IMR-90 (cell line): ENCODE data around the gene AGBL5. TPM values are rescaled to one million over a fixed set of nuclear protein-coding genes. Genes with fewer than 3 reads are reported as not detected.

Experiments used
- ATAC-seq: fragments of 200-7000 bp; cut with Tn5 transposase; 2 replicates; pipeline ENCODE4 v1.9.1; 2020; ENCODE audit warnings: low read depth, mild to moderate bottlenecking, moderate library complexity
- BruUV-seq: library from RNA; stranded (reverse); fragments of 400-500 nt; replicated peaks from 2 replicates; lab custom pipeline; 2021; lab: Mats Ljungman, UMichigan
- CTCF ChIA-PET: fragments of 300-600 bp; formaldehyde crosslinking; extraction: SDS; loops from one replicate; lab custom pipeline; 2021; ENCODE audit warnings: antibody characterized with exemption; lab: Yijun Ruan, JAX
- POLR2A ChIA-PET: fragments of 300-600 bp; sonication (Branson Sonifier 250); formaldehyde crosslinking; loops from one replicate; lab custom pipeline; 2022; ENCODE audit warnings: antibody characterized with exemption; ENCODE audit not compliant: unreplicated experiment; lab: Charles Lee
- DNase-seq: peaks from one replicate; pipeline ENCODE4 v3.0.0; 2013
- H2AFZ ChIP-seq: replicated peaks from 2 replicates; pipeline ENCODE3; 2013; ENCODE audit warnings: low read length, mild to moderate bottlenecking; ENCODE audit not compliant: poor library complexity
- H2AK5ac ChIP-seq: 2 replicates; pipeline ENCODE4 v1.6.1; 2013; ENCODE audit warnings: low read depth, low read length, inconsistent platforms
- H2AK9ac ChIP-seq: replicated peaks from 2 replicates; pipeline ENCODE3; 2013; ENCODE audit warnings: mild to moderate bottlenecking, low read depth, low read length, moderate library complexity; ENCODE audit not compliant: poor library complexity
- H2BK120ac ChIP-seq: 2 replicates; pipeline ENCODE4 v1.6.1; 2013; ENCODE audit warnings: low read depth, low read length, inconsistent platforms
- H2BK15ac ChIP-seq: 3 replicates; pipeline ENCODE4 v1.6.1; 2013; ENCODE audit warnings: low read depth, low read length, inconsistent platforms
- H2BK20ac ChIP-seq: 2 replicates; pipeline ENCODE4 v1.6.1; 2013; ENCODE audit warnings: low read depth, mild to moderate bottlenecking, inconsistent platforms, low read length, moderate library complexity
- H2BK5ac ChIP-seq: 2 replicates; pipeline ENCODE4 v1.6.1; 2013; ENCODE audit warnings: mild to moderate bottlenecking, low read depth, low read length, inconsistent platforms; ENCODE audit not compliant: poor library complexity, severe bottlenecking
- H3K14ac ChIP-seq: replicated peaks from 2 replicates; pipeline ENCODE4 v1.6.1; 2013; ENCODE audit warnings: low read depth, low read length, inconsistent platforms
- H3K18ac ChIP-seq: 2 replicates; pipeline ENCODE4 v1.6.1; 2013; ENCODE audit warnings: low read depth, low read length, control low read depth
- H3K23ac ChIP-seq: 2 replicates; pipeline ENCODE4 v1.6.1; 2013; ENCODE audit warnings: low read depth, low read length, inconsistent platforms
- H3K27ac ChIP-seq: 2 replicates; pipeline ENCODE4 v1.5.1; 2013; ENCODE audit warnings: mild to moderate bottlenecking, control low read depth, low read length; ENCODE audit not compliant: insufficient read depth
- H3K27me3 ChIP-seq: 2 replicates; pipeline ENCODE4 v1.6.1; 2013; ENCODE audit warnings: low read length; ENCODE audit not compliant: control insufficient read depth, insufficient read depth
- H3K36me3 ChIP-seq: 2 replicates; pipeline ENCODE4 v1.6.1; 2013; ENCODE audit warnings: low read length, mixed read lengths; ENCODE audit not compliant: control insufficient read depth, insufficient read depth
- H3K4ac ChIP-seq: 2 replicates; pipeline ENCODE4 v1.6.1; 2013; ENCODE audit warnings: low read depth, low read length, inconsistent platforms
- H3K4me1 ChIP-seq: 2 replicates; pipeline ENCODE4 v1.6.1; 2013; ENCODE audit warnings: low read length, mixed read lengths; ENCODE audit not compliant: control insufficient read depth, insufficient read depth
- H3K4me2 ChIP-seq: 2 replicates; pipeline ENCODE4 v1.6.1; 2013; ENCODE audit warnings: low read depth, mild to moderate bottlenecking, control low read depth, low read length, moderate library complexity
- H3K4me3 ChIP-seq: 2 replicates; pipeline ENCODE4 v1.5.1; 2013; ENCODE audit warnings: low read depth, mild to moderate bottlenecking, control low read depth, low read length, moderate library complexity; ENCODE audit not compliant: insufficient read depth
- H3K56ac ChIP-seq: 2 replicates; pipeline ENCODE4 v1.6.1; 2013; ENCODE audit warnings: low read length, inconsistent platforms; ENCODE audit not compliant: insufficient read depth; ENCODE audit errors: extremely low read depth
- H3K79me1 ChIP-seq, 2 experiments: 2 replicates each; pipeline ENCODE4 v1.6.1; 2013; ENCODE audit warnings: low read length in 2 of 2, inconsistent platforms in 1 of 2, low read depth in 1 of 2
- H3K9ac ChIP-seq: 2 replicates; pipeline ENCODE4 v1.6.1; 2013; ENCODE audit warnings: low read depth, low read length, control low read depth
- H3K9me1 ChIP-seq: 2 replicates; pipeline ENCODE4 v1.6.1; 2013; ENCODE audit warnings: low read length, inconsistent platforms; ENCODE audit not compliant: insufficient read depth
- H3K9me3 ChIP-seq: 2 replicates; pipeline ENCODE4 v1.6.1; 2013; ENCODE audit warnings: low read length; ENCODE audit not compliant: control insufficient read depth, insufficient read depth
- H4K20me1 ChIP-seq: 2 replicates; pipeline ENCODE4 v1.6.1; 2013; ENCODE audit warnings: low read length, inconsistent platforms; ENCODE audit not compliant: insufficient read depth
- H4K5ac ChIP-seq: 2 replicates; pipeline ENCODE4 v1.6.1; 2013; ENCODE audit warnings: mild to moderate bottlenecking, low read depth, low read length, control low read depth
- H4K8ac ChIP-seq, 2 experiments: 2 replicates each; pipeline ENCODE4 v1.6.1; 2013; ENCODE audit warnings: low read depth in 2 of 2, low read length in 2 of 2, control low read depth in 1 of 2, inconsistent platforms in 1 of 2
- H4K91ac ChIP-seq: 2 replicates; pipeline ENCODE4 v1.6.1; 2013; ENCODE audit warnings: low read depth, low read length, inconsistent platforms; ENCODE audit not compliant: insufficient read depth
- BHLHE40 ChIP-seq: fragments of 150-350 bp; IDR thresholded peaks from 2 replicates; pipeline ENCODE4 v1.6.1; 2016; ENCODE audit warnings: mild to moderate bottlenecking, low read depth, low read length
- CEBPB ChIP-seq: IDR thresholded peaks from 2 replicates; pipeline ENCODE4 v1.6.1; 2012; ENCODE audit warnings: low read depth, low read length, improper control_type of control experiment
- CHD1 ChIP-seq: IDR thresholded peaks from 2 replicates; pipeline ENCODE4 v1.6.1; 2012; ENCODE audit warnings: low read depth, low read length, improper control_type of control experiment
- FOS ChIP-seq: fragments of 150-350 bp; IDR thresholded peaks from 2 replicates; pipeline ENCODE4 v1.6.1; 2016; ENCODE audit warnings: low read depth, low read length
- MAFK ChIP-seq: IDR thresholded peaks from 2 replicates; pipeline ENCODE4 v1.6.1; 2012; ENCODE audit warnings: low read depth, low read length, improper control_type of control experiment
- MAZ ChIP-seq: IDR thresholded peaks from 2 replicates; pipeline ENCODE4 v1.6.1; 2012; ENCODE audit warnings: low read depth, mild to moderate bottlenecking, low read length, improper control_type of control experiment, moderate library complexity, borderline replicate concordance
- MXI1 ChIP-seq: IDR thresholded peaks from 2 replicates; pipeline ENCODE4 v1.6.1; 2012; ENCODE audit warnings: low read depth, mild to moderate bottlenecking, low read length, moderate library complexity, borderline replicate concordance
- NFE2L2 ChIP-seq: fragments of 150-350 bp; IDR thresholded peaks from 2 replicates; pipeline ENCODE4 v1.6.1; 2016; ENCODE audit warnings: low read depth, mild to moderate bottlenecking, low read length
- POLR2A ChIP-seq: IDR thresholded peaks from 2 replicates; pipeline ENCODE4 v1.6.1; 2012; ENCODE audit warnings: mild to moderate bottlenecking, low read depth, low read length
- RAD21 ChIP-seq: IDR thresholded peaks from 2 replicates; pipeline ENCODE4 v1.6.1; 2012; ENCODE audit warnings: low read length, improper control_type of control experiment
- RCOR1 ChIP-seq: IDR thresholded peaks from 2 replicates; pipeline ENCODE4 v1.6.1; 2012; ENCODE audit warnings: mild to moderate bottlenecking, low read length, improper control_type of control experiment; ENCODE audit not compliant: insufficient replicate concordance
- RFX5 ChIP-seq: IDR thresholded peaks from 2 replicates; pipeline ENCODE4 v1.8.0; 2012; ENCODE audit warnings: low read depth, mild to moderate bottlenecking, low read length, moderate library complexity
- SMC3 ChIP-seq: fragments of 150-350 bp; IDR thresholded peaks from 2 replicates; pipeline ENCODE4 v1.6.1; 2016; ENCODE audit warnings: low read depth, mild to moderate bottlenecking, antibody characterized with exemption, low read length, moderate library complexity
- WGBS, 2 experiments: methylation state at CpG; one replicate each; pipeline versions ENCODE4 v1.1.5 to v1.1.7; 2013; ENCODE audit warnings: missing lambda C conversion rate in 2 of 2; ENCODE audit not compliant: insufficient read length in 1 of 2; ENCODE audit errors: extremely low coverage in 2 of 2; 5-methylcytosine and 5-hydroxymethylcytosine counted together
- dilution Hi-C: fragments of 300-500 bp; cut with HindIII; formaldehyde crosslinking; loops from one replicate; pipeline ENCODE4 v1.14.3; 2018; ENCODE audit warnings: low sequenced_read_pairs; ENCODE audit not compliant: unreplicated experiment
- in situ Hi-C: fragments of 300-500 bp; cut with MboI; formaldehyde crosslinking; loops from 3 replicates; pipeline ENCODE4 v1.14.3; 2019; ENCODE audit warnings: low sequenced_read_pairs, inconsistent platforms, mixed read lengths
- intact Hi-C: fragments of 100-400 bp; cut with micrococcal nuclease; formaldehyde crosslinking; loops from 2 replicates; pipeline ENCODE4 v1.10.0; 2022
- polyA plus RNA-seq, 3 experiments: library from polyadenylated mRNA; depleted of rRNA; stranded (reverse); fragments of >200 nt; gene quantifications; 2 replicates each; pipeline ENCODE4 v1.2.3, GENCODE V29; 2012; ENCODE audit warnings: low replicate concordance in 1 of 3
- total RNA-seq: library from RNA; depleted of rRNA; stranded (reverse); fragments of >200 nt; gene quantifications from 2 replicates; pipeline ENCODE4 v1.2.3, GENCODE V29; 2012
- TF ChIP-seq, protein P1 (sequence below): fragments of 150-350 bp; IDR thresholded peaks from 2 replicates; pipeline ENCODE4 v1.6.1; 2017; ENCODE audit warnings: mild to moderate bottlenecking, antibody characterized with exemption, low read length, low read depth
- TF ChIP-seq, protein P2 (sequence below): conservative IDR thresholded peaks from 2 replicates; pipeline ENCODE4 v1.5.1; 2012; ENCODE audit warnings: mild to moderate bottlenecking, low read depth, low read length, improper control_type of control experiment
- TF ChIP-seq, protein P3 (sequence below): fragments of 150-350 bp; IDR thresholded peaks from 2 replicates; pipeline ENCODE4 v1.6.1; 2016; ENCODE audit warnings: low read depth, mild to moderate bottlenecking, low read length, moderate library complexity, borderline replicate concordance

AGBL5 gene
- total and polyA plus RNA-seq, 2 of the 4 experiments (the other 2 are of a cell fraction), result 19.0 to 26.2 TPM

DNA sequence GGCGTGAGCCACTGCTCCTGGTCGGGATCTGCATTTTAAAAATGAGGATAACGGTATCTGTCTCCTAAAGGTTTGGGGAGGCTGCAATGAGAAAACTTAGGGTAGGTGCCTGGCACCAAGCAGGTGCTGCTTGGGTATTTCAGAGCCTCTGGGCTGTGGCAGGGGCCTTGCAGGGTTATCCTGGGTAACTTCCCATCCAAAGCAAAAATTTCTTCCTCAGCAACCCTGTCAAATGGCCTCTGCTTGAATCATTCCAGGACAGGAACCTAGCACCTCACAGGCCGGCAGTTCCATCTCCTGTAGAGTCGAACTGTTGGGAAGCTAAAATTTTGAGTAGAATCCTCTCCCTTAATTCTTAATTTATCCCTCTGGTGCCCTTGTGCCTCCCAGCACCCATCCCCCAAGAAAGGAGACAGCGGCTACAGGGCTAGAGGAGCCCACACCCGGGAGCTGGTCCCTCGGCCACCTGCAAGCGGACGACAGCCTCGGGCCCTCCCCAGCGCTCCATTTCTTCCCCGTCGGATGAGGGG is 66.6 kb downstream of the AGBL5 start:
- 13% methylated on average over 8 of the region's 14 CpGs; no CpG with 5 or more reads in 1 of the 2 experiments for WGBS, 2 experiments
- no peaks in the 10 kb centered on the region for H3K79me1 ChIP-seq
- H4K91ac ChIP-seq, result no peak overlapping the region
- H2BK15ac ChIP-seq, result no peak overlapping the region
- in situ Hi-C loops, result no loop called here
- no peaks in the 10 kb centered on the region for H3K36me3 ChIP-seq
- ATAC-seq, result no peak
- H3K4me2 ChIP-seq, result peak overlapping the region; percentile 87; the same call in 1 of the 2 replicates
- dilution Hi-C loops, result no loop called here
- H3K23ac ChIP-seq, result no peak overlapping the region
- H3K56ac ChIP-seq, result no peak overlapping the region
- peak overlapping the region; percentile 85 for H2AFZ ChIP-seq
- no peak for TF ChIP-seq RFX5
- TF ChIP-seq CEBPB, result no peak
- TF ChIP-seq MXI1, result no peak
- TF ChIP-seq, protein P1, sequence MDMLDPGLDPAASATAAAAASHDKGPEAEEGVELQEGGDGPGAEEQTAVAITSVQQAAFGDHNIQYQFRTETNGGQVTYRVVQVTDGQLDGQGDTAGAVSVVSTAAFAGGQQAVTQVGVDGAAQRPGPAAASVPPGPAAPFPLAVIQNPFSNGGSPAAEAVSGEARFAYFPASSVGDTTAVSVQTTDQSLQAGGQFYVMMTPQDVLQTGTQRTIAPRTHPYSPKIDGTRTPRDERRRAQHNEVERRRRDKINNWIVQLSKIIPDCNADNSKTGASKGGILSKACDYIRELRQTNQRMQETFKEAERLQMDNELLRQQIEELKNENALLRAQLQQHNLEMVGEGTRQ, result no peak
- TF ChIP-seq, protein P2, sequence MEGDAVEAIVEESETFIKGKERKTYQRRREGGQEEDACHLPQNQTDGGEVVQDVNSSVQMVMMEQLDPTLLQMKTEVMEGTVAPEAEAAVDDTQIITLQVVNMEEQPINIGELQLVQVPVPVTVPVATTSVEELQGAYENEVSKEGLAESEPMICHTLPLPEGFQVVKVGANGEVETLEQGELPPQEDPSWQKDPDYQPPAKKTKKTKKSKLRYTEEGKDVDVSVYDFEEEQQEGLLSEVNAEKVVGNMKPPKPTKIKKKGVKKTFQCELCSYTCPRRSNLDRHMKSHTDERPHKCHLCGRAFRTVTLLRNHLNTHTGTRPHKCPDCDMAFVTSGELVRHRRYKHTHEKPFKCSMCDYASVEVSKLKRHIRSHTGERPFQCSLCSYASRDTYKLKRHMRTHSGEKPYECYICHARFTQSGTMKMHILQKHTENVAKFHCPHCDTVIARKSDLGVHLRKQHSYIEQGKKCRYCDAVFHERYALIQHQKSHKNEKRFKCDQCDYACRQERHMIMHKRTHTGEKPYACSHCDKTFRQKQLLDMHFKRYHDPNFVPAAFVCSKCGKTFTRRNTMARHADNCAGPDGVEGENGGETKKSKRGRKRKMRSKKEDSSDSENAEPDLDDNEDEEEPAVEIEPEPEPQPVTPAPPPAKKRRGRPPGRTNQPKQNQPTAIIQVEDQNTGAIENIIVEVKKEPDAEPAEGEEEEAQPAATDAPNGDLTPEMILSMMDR, result no peak
- no peak for TF ChIP-seq FOS
- TF ChIP-seq MAZ, result no peak
- TF ChIP-seq NFE2L2, result no peak
- TF ChIP-seq, protein P3, sequence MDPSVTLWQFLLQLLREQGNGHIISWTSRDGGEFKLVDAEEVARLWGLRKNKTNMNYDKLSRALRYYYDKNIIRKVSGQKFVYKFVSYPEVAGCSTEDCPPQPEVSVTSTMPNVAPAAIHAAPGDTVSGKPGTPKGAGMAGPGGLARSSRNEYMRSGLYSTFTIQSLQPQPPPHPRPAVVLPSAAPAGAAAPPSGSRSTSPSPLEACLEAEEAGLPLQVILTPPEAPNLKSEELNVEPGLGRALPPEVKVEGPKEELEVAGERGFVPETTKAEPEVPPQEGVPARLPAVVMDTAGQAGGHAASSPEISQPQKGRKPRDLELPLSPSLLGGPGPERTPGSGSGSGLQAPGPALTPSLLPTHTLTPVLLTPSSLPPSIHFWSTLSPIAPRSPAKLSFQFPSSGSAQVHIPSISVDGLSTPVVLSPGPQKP, result no peak
- no peak for TF ChIP-seq CHD1
- TF ChIP-seq RAD21, result no peak
- TF ChIP-seq RCOR1, result no peak
- no peak for TF ChIP-seq MAFK
- TF ChIP-seq POLR2A, result no peak
- no peak for TF ChIP-seq SMC3
- no peak for TF ChIP-seq BHLHE40
- H3K9ac ChIP-seq, result no peak overlapping the region
- H3K18ac ChIP-seq, result no peak overlapping the region
- peak overlapping the region; percentile 15 for H2AK9ac ChIP-seq
- H2BK120ac ChIP-seq, result no peak overlapping the region
- ChIA-PET POLR2A (no interaction called here), CTCF (no interaction called here)
- no peaks in the 10 kb centered on the region; the same call in 1 of the 2 replicates for H4K20me1 ChIP-seq
- H3K9me1 ChIP-seq, result no peaks in the 10 kb centered on the region; the same call in 1 of the 2 replicates
- H3K14ac ChIP-seq, result no peak overlapping the region
- no peak overlapping the region for H3K27ac ChIP-seq
- no peak for DNase-seq
- H3K4me3 ChIP-seq, result peak overlapping the region; percentile 42; the same call in 1 of the 2 replicates
- no peak overlapping the region for H4K8ac ChIP-seq
- peaks cover 5% of the 10 kb centered on the region for H3K4me1 ChIP-seq
- H2AK5ac ChIP-seq, result no peak overlapping the region
- no peak overlapping the region for H4K5ac ChIP-seq
- H3K4ac ChIP-seq, result no peak overlapping the region
- peaks cover 69% of the 10 kb centered on the region for H3K27me3 ChIP-seq
- no peak overlapping the region for H2BK20ac ChIP-seq
- no TSS peak for BruUV-seq
- intact Hi-C loops, result no loop called here
- H2BK5ac ChIP-seq, result no peak overlapping the region
- peaks cover 6% of the 10 kb centered on the region; the same call in 1 of the 2 replicates for H3K9me3 ChIP-seq
